ENCODE results near the gene PHF23.

Gene PHF23

GRCh38 chr17:7219812-7220592 is 19.3 kb downstream of the PHF23 start, which contains the start of the genes ACADVL and DLG4:
Gene ACADVL, plus strand, starts transcription at chr17:7219938. Its CDS starts 47 bp downstream, at chr17:7219985.
Gene DLG4, minus strand, starts transcription at chr17:7219836.
- DNase-seq, result peak; percentile 81
- peak within 1 kb of the TSS; percentile 72 for H3K4me3 ChIP-seq (ENCODE audit: low read depth, low read length)
- no peak for TF ChIP-seq CTCF (IDR thresholded peaks at IDR 0.05; ENCODE audit: low read depth, low read length)
- H3K9me3 ChIP-seq, result no peaks in the 10 kb centered on the region
- no peaks in the 10 kb centered on the region for H3K27me3 ChIP-seq
- peaks cover 8% of the 10 kb centered on the region; the same call in 1 of the 2 replicates for H3K4me1 ChIP-seq
- H3K36me3 ChIP-seq, result peaks cover 14% of the 10 kb centered on the region

GRCh38 chr17:7219229-7219811 is 19.9 kb downstream of the PHF23 start:
- Histone ChIP-seq H3K4me3 (ENCODE audit: low read depth, low read length) (peak overlapping the region; percentile 72), H3K9me3 (no peaks in the 10 kb centered on the region), H3K36me3 (peaks cover 14% of the 10 kb centered on the region), H3K4me1 (peaks cover 8% of the 10 kb centered on the region; the same call in 1 of the 2 replicates), H3K27me3 (no peaks in the 10 kb centered on the region)
- TF ChIP-seq CTCF (IDR thresholded peaks at IDR 0.05; ENCODE audit: low read depth, low read length), result no peak
- DNase-seq, result no peak

GRCh38 chr17:7218758-7219157 is 20.5 kb downstream of the PHF23 start:
- DNase-seq, result no peak
- H3K36me3 ChIP-seq, result peaks cover 10% of the 10 kb centered on the region
- H3K27me3 ChIP-seq, result no peaks in the 10 kb centered on the region
- peaks cover 8% of the 10 kb centered on the region; the same call in 1 of the 2 replicates for H3K4me1 ChIP-seq
- H3K4me3 ChIP-seq (ENCODE audit: low read depth, low read length), result no peak overlapping the region
- no peak for TF ChIP-seq CTCF (IDR thresholded peaks at IDR 0.05; ENCODE audit: low read depth, low read length)
- no peaks in the 10 kb centered on the region for H3K9me3 ChIP-seq

- no peak for TF ChIP-seq CTCF (IDR thresholded peaks at IDR 0.05; ENCODE audit: low read depth, low read length)
- H3K4me1 ChIP-seq, result peaks cover 8% of the 10 kb centered on the region; the same call in 1 of the 2 replicates
- no peak for DNase-seq
- no peaks in the 10 kb centered on the region for H3K27me3 ChIP-seq
- H3K4me3 ChIP-seq (ENCODE audit: low read depth, low read length), result no peak overlapping the region
- H3K36me3 ChIP-seq, result peaks cover 4% of the 10 kb centered on the region
- H3K9me3 ChIP-seq, result no peaks in the 10 kb centered on the region
Measured at GRCh38 chr17:7218166-7218565, 21.1 kb downstream of the PHF23 start.

- peak; percentile 31 for DNase-seq
- Histone ChIP-seq H3K27me3 (no peaks in the 10 kb centered on the region), H3K4me1 (peaks cover 8% of the 10 kb centered on the region; the same call in 1 of the 2 replicates), H3K36me3 (no peaks in the 10 kb centered on the region), H3K4me3 (ENCODE audit: low read depth, low read length) (peak overlapping the region; percentile 37), H3K9me3 (no peaks in the 10 kb centered on the region)
- no peak for TF ChIP-seq CTCF (IDR thresholded peaks at IDR 0.05; ENCODE audit: low read depth, low read length)
Measured at GRCh38 chr17:7217113-7217987, 21.9 kb downstream of the PHF23 start.
